DMS153 treated with DMSO at 0.1 percent for 48 hours (cell line): ENCODE results near the gene SLC12A3.
"Not testable (repeated sequence)": the region's sequence is repeated elsewhere in the genome, so short reads cannot be mapped to it uniquely, and the experiment has no call there.

ENCODE experiments used
- DNase-seq: peaks from one replicate; lab custom pipeline; 2025; ENCODE audit not compliant: unreplicated experiment; lab: John Stamatoyannopoulos, UW

The SLC12A3 gene

DNA sequence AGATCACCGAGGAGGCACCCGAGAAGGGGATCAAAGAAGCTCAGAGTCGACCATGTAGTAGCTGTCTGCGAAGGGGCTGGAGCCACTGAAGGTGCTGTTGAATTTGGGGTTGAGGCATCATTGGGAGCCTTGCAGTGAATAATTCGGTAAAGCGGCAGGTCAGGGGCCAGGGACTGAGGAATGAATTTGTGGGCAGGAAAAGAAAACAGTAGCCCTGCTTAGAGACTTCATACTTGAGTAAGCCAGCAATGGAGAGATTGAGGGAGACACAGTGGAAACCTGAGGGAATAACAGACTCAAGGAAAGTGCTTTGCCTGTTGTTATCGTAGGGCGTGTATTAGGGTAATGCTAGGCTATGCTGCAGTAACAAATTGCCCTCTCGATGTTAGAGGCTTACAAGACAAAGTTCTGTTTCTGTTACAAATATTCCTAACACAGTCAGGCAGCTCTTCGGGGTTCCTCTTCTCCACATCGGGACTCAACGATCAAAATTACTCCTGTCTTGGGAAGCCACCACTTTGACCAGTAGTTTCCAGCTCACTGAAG is 53.5 kb downstream of the SLC12A3 start:
- DNase-seq, result no peak

DNA sequence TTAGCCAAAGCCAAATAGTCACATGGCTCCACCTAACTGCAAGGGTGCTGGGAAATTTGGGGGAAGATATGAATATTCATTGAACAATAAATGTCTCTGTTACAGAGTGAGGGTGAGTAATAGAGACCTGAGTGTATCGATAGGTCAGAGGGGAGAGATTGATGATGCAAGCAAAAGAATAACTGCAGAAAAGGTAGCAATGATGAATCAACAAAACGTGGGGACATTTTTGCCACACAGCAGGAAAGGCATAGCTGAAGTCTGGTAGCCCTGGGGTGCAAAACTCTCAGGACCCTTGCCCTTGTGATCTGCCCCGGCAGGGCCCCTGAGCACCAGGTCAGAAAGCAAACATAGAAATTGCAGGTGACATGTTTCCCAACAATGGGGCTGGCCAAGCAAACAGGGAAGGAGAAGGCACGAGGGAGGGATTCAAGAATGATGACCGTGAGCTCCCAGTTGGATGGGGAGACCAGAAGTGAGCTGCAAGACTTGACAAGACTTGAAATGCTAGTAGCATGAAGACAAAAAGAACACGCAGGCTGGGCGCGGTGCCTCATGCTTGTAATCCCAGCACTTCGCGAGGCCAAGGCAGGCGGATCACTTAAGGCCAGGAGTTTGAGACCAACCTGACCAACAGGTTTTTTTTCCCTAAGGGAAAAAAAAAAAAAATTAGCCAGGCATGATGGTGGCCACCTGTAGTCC is 54.2 kb downstream of the SLC12A3 start:
- no peak for DNase-seq

GRCh38 chr16:56921571-56921970 is 56.6 kb downstream of the SLC12A3 start:
- DNase-seq, result no peak

DNA sequence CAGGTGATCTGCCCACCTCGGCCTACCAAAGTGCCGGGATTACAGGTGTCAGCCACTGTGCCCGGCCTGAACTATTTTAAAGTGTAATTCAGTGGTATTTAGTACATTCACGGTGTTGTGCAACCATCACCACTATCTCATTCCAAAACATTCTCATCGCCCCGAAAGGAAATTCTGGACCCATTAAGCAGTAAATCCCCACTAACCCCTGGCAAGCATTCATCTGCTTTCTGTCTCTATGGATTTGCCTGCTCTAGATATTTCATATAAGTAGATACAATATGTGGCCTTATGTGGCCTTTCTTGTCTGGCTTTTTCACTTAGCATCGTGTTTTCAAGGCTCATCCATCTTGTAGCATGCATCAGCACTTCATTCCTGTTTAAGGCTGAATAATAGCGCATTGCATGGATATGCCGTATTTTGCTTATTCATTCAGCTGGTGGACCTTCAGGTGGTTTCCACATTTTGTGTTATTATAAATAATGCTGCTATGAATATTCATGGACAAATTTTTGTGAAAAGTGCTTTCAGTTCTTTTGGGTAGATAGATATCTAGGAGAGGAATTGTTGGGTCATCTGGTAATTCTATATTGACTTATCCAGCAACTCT is 58.6 kb downstream of the SLC12A3 start:
- DNase-seq, result no peak

GRCh38 chr16:56927471-56927870 is 62.5 kb downstream of the SLC12A3 start:
- no peak for DNase-seq

DNA sequence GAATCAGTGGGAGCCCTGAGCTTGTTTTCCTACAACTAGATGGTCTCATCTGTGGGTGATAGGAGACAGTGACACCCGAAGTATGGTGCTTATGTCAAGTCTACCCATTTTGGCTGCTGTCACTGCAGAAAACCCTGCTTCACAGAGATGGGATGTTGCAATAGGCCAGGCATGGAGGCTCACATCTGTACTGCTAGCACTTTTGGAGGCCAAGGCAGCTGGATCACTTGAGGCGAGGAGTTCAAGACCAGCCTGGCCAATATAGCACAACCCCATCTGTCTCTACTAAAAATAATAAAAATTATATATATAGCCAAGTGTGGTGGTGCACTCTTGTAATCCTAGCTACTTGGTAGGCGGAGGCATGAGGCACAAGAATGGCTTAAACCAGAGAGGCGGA is 64.6 kb downstream of the SLC12A3 start:
- DNase-seq, result no peak

- peak; percentile 60 for DNase-seq
Measured at GRCh38 chr16:56930486-56931270, 65.7 kb downstream of the SLC12A3 start.

DNA sequence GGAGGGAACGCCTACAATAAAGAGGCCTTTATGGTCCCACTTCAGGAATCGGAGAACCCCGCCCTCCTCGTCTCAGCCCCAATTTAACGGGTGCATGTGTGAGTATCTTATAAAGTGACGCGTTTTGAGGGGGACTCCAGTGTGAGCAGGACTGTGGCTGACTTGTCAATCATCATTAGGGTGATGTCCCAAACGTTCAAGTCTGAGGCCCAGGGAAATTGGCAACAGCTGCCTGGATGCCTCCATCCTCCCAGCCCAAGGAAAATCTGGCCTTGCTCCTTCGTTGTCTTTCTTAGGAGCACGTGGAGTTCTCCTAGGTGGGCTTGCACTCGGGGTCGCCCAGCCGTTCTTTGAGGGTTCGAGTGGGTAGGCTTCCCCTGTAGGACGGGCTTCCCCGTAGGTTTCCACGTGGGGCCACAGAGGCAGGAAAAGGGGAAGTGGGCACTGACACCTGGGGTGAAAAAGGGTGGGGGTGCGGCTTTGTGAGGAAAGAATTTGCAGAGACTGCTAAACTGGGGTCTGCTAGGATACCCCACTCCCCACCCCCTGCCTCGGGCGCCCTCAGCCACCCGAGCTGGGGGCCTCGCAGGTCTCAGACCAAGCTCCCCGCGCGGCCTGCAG is 66.4 kb downstream of the SLC12A3 start:
- DNase-seq, result peak; percentile 40

- peak; percentile 87 for DNase-seq
Measured at GRCh38 chr16:56931892-56932720, 67.1 kb downstream of the SLC12A3 start, which contains the start of gene HERPUD1. Gene HERPUD1 (plus strand): TSS chr16:56932142. CDS start chr16:56932245, 103 bp downstream.

DNA sequence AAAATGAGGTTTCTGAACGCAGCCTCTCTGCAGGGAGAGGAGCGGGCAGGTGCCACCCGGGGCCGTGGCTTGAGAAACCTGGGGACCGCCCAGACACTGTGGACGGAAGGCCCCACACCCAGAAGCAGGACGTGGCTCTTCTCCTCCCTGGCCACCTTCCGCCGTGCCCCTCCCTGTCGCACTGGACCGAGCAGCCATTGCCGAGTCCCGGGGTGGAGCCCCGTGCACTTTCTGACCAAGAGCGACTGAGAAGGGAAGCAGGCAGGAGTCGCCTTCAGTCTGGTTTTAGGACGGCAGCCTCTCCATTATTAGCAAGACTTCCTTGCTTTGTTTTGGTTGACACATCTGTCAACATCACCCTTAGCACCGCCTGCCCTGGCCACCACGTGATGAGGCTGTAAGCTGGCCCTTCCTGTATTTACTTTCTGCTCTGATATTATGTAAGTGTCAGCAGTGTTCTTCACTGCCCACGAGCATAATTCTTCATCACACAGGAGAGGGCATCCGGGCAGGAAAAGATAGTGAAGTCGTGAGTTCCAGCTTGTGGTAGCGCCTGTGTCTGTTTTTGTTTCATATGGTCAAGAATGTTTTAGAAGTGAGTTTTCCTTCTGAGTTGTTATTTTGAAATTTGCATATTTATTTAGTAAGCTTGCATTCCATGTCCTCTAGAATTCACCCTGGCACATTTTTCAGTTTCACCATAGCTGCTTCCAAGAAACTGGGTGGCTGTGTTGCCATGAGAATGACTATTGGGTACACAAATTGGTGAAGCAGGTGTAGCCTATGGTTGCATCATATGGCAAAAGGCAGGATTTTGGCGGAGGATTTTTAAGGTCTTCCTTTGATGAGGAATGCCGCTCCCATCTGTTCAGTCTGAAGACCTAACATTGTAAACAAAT is 68.0 kb downstream of the SLC12A3 start:
- DNase-seq, result peak; percentile 31

DNA sequence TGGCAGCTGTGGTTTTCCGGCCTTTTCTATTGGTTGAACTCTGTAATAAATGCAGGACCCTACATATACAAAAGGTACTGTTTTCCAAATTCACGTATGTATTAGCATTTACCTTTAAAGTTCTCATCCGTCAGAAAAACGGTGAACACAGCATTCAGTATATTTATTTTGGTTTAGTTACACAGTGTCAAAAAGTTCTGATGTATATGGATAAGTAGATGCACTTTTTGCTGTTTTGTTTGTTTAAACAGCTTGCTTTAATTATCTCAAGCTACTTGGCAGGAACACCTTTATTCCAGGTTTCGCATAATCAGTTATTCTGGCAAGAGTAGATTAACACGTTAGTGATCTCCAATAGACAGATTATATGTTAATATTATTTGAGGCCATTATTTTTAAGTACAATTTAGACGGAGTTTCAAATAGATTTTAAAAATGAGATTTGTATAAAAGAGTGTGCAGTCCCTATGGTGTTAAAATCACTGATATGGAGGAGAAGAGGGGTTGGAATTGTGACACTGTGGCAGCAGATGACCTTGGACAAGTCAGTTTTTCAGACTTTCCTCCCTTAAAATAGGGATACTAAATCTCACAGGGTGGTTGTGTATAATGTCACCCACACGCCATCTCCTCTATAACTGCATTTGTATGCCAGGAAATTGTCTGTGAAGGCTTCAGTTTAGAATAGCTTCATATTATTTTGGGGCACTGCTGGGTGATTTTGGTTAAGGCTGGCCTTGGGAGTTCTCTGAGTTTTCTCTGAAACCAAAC is 69.0 kb downstream of the SLC12A3 start:
- no peak for DNase-seq

DNA sequence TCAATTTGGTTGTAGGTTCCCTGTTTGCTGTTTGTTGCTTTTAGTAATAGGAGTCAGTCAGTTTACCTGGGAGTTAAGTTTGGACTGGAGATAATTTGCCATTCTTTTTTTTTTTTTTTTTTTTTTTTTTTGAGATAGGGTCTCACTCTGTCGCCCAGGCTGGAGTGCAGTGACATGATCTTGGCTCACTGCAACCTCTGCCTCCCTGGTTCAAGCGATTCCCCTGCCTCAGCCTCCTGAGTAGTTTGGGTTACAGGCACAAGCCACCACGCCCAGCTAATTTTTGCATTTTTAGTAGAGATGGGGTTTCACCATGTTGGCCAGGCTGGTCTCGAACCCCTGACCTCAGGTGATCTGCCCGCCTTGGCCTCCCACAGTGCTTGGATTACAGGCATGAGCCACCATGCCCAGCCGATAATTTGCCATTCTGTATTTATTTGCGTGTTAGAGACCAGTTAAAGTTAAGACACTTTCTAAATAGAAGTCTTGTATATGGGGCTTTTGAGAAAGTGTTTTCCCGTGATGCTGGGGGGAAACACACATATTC is 69.7 kb downstream of the SLC12A3 start:
- not testable (repeated sequence) for DNase-seq

DNA sequence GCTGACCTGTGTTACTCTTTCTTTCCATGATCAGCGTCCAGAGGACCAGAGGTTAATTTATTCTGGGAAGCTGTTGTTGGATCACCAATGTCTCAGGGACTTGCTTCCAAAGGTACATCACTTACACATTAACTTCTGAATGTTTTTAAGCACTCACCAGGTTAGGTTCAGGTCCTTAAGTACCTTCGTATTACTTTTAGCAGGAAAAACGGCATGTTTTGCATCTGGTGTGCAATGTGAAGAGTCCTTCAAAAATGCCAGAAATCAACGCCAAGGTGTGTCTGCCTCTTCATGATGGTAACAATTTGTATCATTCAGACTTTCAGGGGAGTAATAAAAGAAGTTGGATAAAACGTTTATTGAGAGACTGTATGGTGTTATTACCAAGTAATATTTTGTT is 70.2 kb downstream of the SLC12A3 start:
- DNase-seq, result no peak

- DNase-seq, result no peak
Measured at GRCh38 chr16:56936491-56936890, 71.5 kb downstream of the SLC12A3 start.

- no peak for DNase-seq
Measured at GRCh38 chr16:56936950-56937349, 71.9 kb downstream of the SLC12A3 start.

- no peak for DNase-seq
Measured at GRCh38 chr16:56938664-56939513, 73.9 kb downstream of the SLC12A3 start.

- DNase-seq, result no peak
Measured at GRCh38 chr16:56939801-56940200, 74.8 kb downstream of the SLC12A3 start.
